CD4-positive, CD25-positive, alpha-beta regulatory T cell (primary cell): Measurements from ENCODE around the gene RTP3. TPM values are rescaled to one million over a fixed set of nuclear protein-coding genes. Genes with fewer than 3 reads are reported as not detected.
"Not testable (repeated sequence)": the region's sequence is repeated elsewhere in the genome, so short reads cannot be mapped to it uniquely, and the experiment has no call there.

ENCODE experiments used
- ATAC-seq, 2 donors: fragments of 150-1000 bp; cut with Tn5 transposase; one replicate each; pipeline ENCODE4 v1.10.0; 2021; ENCODE audit warnings: low read depth in 2 of 2, moderate number of reproducible peaks in 2 of 2, moderate library complexity in 1 of 2
- DNase-seq, 3 donors: peaks; one replicate each; pipeline versions ENCODE4 v3.0.0 to v3.0.0-alpha.2; 2012 to 2022; ENCODE audit warnings: mixed read lengths in 1 of 3
- H3K27ac ChIP-seq: one replicate; pipeline ENCODE4 v1.7.0; 2013; ENCODE audit warnings: mild to moderate bottlenecking, low read length; ENCODE audit not compliant: insufficient read depth, poor library complexity, severe bottlenecking
- H3K27me3 ChIP-seq: one replicate; pipeline ENCODE4 v1.7.0; 2013; ENCODE audit warnings: low read length; ENCODE audit not compliant: control insufficient read depth, insufficient read depth
- H3K36me3 ChIP-seq: one replicate; pipeline ENCODE4 v1.7.0; 2013; ENCODE audit warnings: mild to moderate bottlenecking, low read length, moderate library complexity; ENCODE audit not compliant: control insufficient read depth, insufficient read depth
- H3K4me1 ChIP-seq: 2 replicates; pipeline ENCODE4 v1.7.0; 2013; ENCODE audit warnings: mild to moderate bottlenecking, low read length; ENCODE audit not compliant: insufficient read depth, control insufficient read depth, poor library complexity, severe bottlenecking
- H3K4me3 ChIP-seq: one replicate; pipeline ENCODE4 v1.7.0; 2013; ENCODE audit warnings: low read depth, mild to moderate bottlenecking, low read length, moderate library complexity
- H3K9me3 ChIP-seq, 2 experiments: 1 replicate in 1 of 2; 2 replicates in 1 of 2; pipeline ENCODE4 v1.7.0; 2013; ENCODE audit warnings: low read length in 2 of 2, mild to moderate bottlenecking in 1 of 2, moderate library complexity in 1 of 2; ENCODE audit not compliant: control insufficient read depth in 2 of 2
- H3K27ac Mint-ChIP-seq, 3 donors: one replicate each; pipeline ENCODE4 v1.8.0; 2020 to 2022; ENCODE audit warnings: mild to moderate bottlenecking in 3 of 3, mixed read lengths in 3 of 3, moderate library complexity in 2 of 3
- H3K27me3 Mint-ChIP-seq: one replicate; pipeline ENCODE4 v1.8.0; 2022; ENCODE audit warnings: mild to moderate bottlenecking, mixed read lengths
- H3K36me3 Mint-ChIP-seq: one replicate; pipeline ENCODE4 v1.8.0; 2020; ENCODE audit warnings: mixed read lengths
- H3K4me1 Mint-ChIP-seq, 4 donors: one replicate each; pipeline ENCODE4 v1.8.0; 2020 to 2022; ENCODE audit warnings: mixed read lengths in 4 of 4, mild to moderate bottlenecking in 1 of 4
- H3K4me3 Mint-ChIP-seq, 4 donors: one replicate each; pipeline ENCODE4 v1.8.0; 2020 to 2022; ENCODE audit warnings: mild to moderate bottlenecking in 4 of 4, mixed read lengths in 4 of 4, moderate library complexity in 3 of 4
- H3K9me3 Mint-ChIP-seq, 7 donors: one replicate each; pipeline ENCODE4 v1.8.0; 2020 to 2022; ENCODE audit warnings: mixed read lengths in 7 of 7, mild to moderate bottlenecking in 3 of 7, moderate library complexity in 2 of 7
- polyA plus RNA-seq, 4 donors: library from polyadenylated mRNA; unstranded; fragments of 300-500 nt; fragmentation: Illumina TruSeq; gene quantifications; one replicate each; pipeline ENCODE4 v1.2.3, GENCODE V29; 2021
- total RNA-seq: library from RNA; stranded (reverse); gene quantifications from one replicate; pipeline ENCODE4 v1.2.3, GENCODE V29; 2022

The RTP3 gene
- total and polyA plus RNA-seq, 5 donors from 2014 or later, result not detected

GRCh38 chr3:46546896-46547440 lies 49.2 kb downstream of the RTP3 start:
- Mint-ChIP-seq H3K36me3 (peaks cover 3% of the 10 kb centered on the region), H3K9me3 (peaks cover 0 to 2% (median 0%) of the 10 kb centered on the region in 7 donors), H3K27me3 (peaks cover 11% of the 10 kb centered on the region), H3K4me3 (no peak overlapping the region), H3K4me1 (peaks cover 0 to 18% (median 12%) of the 10 kb centered on the region in 4 donors), H3K27ac (peak overlapping the region in 1 of 3 donors; percentile 4)
- no peak for DNase-seq
- H3K4me1 ChIP-seq, result peaks cover 5% of the 10 kb centered on the region
- no peak for ATAC-seq
- no peaks in the 10 kb centered on the region for H3K9me3 ChIP-seq
- no peak overlapping the region for H3K27ac ChIP-seq
- no peak overlapping the region for H3K4me3 ChIP-seq
- no peaks in the 10 kb centered on the region for H3K27me3 ChIP-seq
- H3K36me3 ChIP-seq, result no peaks in the 10 kb centered on the region

DNA sequence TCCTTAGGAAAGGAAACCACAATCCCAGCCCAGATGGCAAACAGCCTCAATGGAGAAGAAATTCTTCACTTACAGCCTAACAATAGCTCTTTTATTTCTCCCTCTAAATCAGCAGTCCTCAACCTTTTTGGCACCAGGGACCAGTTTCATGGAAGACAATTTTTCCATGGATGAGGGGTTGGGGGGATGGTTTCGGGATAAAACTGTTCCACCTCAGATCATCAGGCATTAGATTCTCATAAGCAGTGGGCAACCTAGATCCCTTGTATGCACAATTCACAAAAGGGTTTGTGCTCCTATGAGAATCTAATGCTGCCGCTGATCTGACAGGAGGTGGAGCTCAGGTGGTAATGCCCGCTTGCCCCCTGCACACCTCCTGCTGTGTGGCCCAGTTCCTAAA lies 50.8 kb downstream of the RTP3 start:
- not testable (repeated sequence) for DNase-seq, H3K9me3 Mint-ChIP-seq, H3K4me3 ChIP-seq, H3K36me3 Mint-ChIP-seq, ATAC-seq, H3K36me3 ChIP-seq, H3K27ac ChIP-seq, H3K4me1 ChIP-seq, H3K9me3 ChIP-seq, H3K27me3 ChIP-seq, H3K27ac Mint-ChIP-seq, H3K4me3 Mint-ChIP-seq
- Mint-ChIP-seq H3K27me3 (peaks cover 11% of the 10 kb centered on the region), H3K4me1 (peaks cover 0 to 16% (median 11%) of the 10 kb centered on the region in 4 donors)

GRCh38 chr3:46549408-46549904 lies 51.7 kb downstream of the RTP3 start:
- DNase-seq, result no peak
- peaks cover 3% of the 10 kb centered on the region for H3K36me3 Mint-ChIP-seq
- peaks cover 0 to 16% (median 11%) of the 10 kb centered on the region in 4 donors for H3K4me1 Mint-ChIP-seq
- Histone ChIP-seq H3K27me3 (no peaks in the 10 kb centered on the region), H3K36me3 (no peaks in the 10 kb centered on the region), H3K27ac (no peak overlapping the region), H3K9me3 (no peaks in the 10 kb centered on the region), H3K4me3 (no peak overlapping the region), H3K4me1 (peaks cover 5% of the 10 kb centered on the region)
- no peak for ATAC-seq
- H3K9me3 Mint-ChIP-seq, result no peaks in the 10 kb centered on the region
- H3K4me3 Mint-ChIP-seq, result no peak overlapping the region
- peaks cover 11% of the 10 kb centered on the region for H3K27me3 Mint-ChIP-seq
- peak overlapping the region in 1 of 3 donors; percentile 78 for H3K27ac Mint-ChIP-seq

- no peaks in the 10 kb centered on the region for H3K27me3 ChIP-seq
- no peak overlapping the region for H3K27ac ChIP-seq
- no peaks in the 10 kb centered on the region for H3K9me3 Mint-ChIP-seq
- no peak overlapping the region for H3K4me3 ChIP-seq
- peaks cover 11% of the 10 kb centered on the region for H3K27me3 Mint-ChIP-seq
- H3K4me1 Mint-ChIP-seq, result peaks cover 0 to 16% (median 9%) of the 10 kb centered on the region in 4 donors
- H3K9me3 ChIP-seq, result no peaks in the 10 kb centered on the region
- H3K36me3 ChIP-seq, result no peaks in the 10 kb centered on the region
- ATAC-seq (no peak), DNase-seq (no peak)
- H3K36me3 Mint-ChIP-seq, result peaks cover 3% of the 10 kb centered on the region
- no peak overlapping the region for H3K27ac Mint-ChIP-seq
- H3K4me1 ChIP-seq, result peaks cover 5% of the 10 kb centered on the region
- H3K4me3 Mint-ChIP-seq, result no peak overlapping the region
These were observed 52.2 kb downstream of the RTP3 start for GRCh38 chr3:46549989-46550388.

Other genes starting within 250 kb of the RTP3 start
- gene CCR2, start 143.9 kb upstream of the RTP3 start, total RNA-seq, result 9.5 TPM
- 10 to 100 TPM; 14.4 to 25.6 (median 16.5) TPM for gene CCR2, start 143.9 kb upstream of the RTP3 start, polyA plus RNA-seq
- gene CCR5, start 127.0 kb upstream of the RTP3 start, total RNA-seq, result 18.2 TPM
- gene CCR5, start 127.0 kb upstream of the RTP3 start, polyA plus RNA-seq, result 10 to 100 TPM; 10.9 to 18.6 (median 15.7) TPM
- 10.6 TPM for gene CCRL2, start 90.7 kb upstream of the RTP3 start, total RNA-seq
- 1 to 10 TPM; 1.4 to 2.2 (median 1.9) TPM for gene CCRL2, start 90.7 kb upstream of the RTP3 start, polyA plus RNA-seq
- not detected for gene LTF, start 33.1 kb upstream of the RTP3 start, total RNA-seq
- not detected for gene LTF, start 33.1 kb upstream of the RTP3 start, polyA plus RNA-seq
- 2.4 TPM for gene LRRC2, start 68.3 kb downstream of the RTP3 start, total RNA-seq
- 1 to 10 TPM; 1.2 to 3.8 (median 2.2) TPM for gene LRRC2, start 68.3 kb downstream of the RTP3 start, polyA plus RNA-seq
- gene FAM240A, start 114.5 kb downstream of the RTP3 start, total RNA-seq, result not detected
- not detected for gene FAM240A, start 114.5 kb downstream of the RTP3 start, polyA plus RNA-seq
- 25.8 TPM for gene ALS2CL, start 195.7 kb downstream of the RTP3 start, total RNA-seq
- gene ALS2CL, start 195.7 kb downstream of the RTP3 start, polyA plus RNA-seq, result 1 to 10 TPM; 1.3 to 2.5 (median 1.7) TPM
- gene TMIE, start 203.4 kb downstream of the RTP3 start, total RNA-seq, result 1.9 TPM
- gene TMIE, start 203.4 kb downstream of the RTP3 start, polyA plus RNA-seq, result 1 to 10 TPM in 3 of 4 donors, under 1 TPM in 1; 0.60 to 1.9 (median 1.4) TPM
- gene PRSS50, start 219.9 kb downstream of the RTP3 start, total RNA-seq, result not detected
- gene PRSS50, start 219.9 kb downstream of the RTP3 start, polyA plus RNA-seq, result not detected